NCI-H446 treated with DMSO at 0.1 percent for 48 hours (cell line): ENCODE data around the gene SMARCA2.
"Not testable (repeated sequence)": the region's sequence is repeated elsewhere in the genome, so short reads cannot be mapped to it uniquely, and the experiment has no call there.

ENCODE experiments used
- DNase-seq: peaks from one replicate; lab custom pipeline; 2025; lab: John Stamatoyannopoulos, UW

Gene SMARCA2

DNA sequence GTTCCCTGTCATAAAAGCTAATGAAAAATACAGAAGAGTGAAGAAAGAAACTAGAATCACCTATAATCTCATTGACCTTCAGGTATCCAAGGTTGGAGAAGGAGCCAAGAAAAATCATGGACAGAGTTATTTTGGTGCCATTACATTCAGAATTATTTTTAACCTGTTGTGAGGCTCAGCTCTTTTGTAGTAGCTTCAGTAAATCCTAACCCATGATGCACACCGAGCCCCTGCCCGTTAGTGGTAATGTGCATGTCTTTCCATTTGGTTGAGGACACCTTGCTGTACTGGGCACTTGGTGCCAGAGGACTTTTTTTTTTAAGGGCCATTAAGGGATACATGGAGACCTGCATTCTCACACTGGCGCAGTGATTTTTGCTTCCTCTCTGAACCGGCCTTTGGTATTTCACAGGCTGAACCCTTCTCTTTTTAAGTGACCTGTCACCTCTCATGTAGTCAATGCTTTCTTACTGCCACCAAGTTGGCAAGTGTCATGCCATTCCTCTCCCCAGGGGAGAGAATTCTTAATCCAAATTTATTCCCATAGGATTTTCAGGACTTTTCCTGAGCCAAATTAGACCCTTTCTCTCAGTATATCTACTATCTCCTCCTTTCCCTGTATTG, 125.6 kb downstream of the SMARCA2 start:
- DNase-seq: no peak

DNA sequence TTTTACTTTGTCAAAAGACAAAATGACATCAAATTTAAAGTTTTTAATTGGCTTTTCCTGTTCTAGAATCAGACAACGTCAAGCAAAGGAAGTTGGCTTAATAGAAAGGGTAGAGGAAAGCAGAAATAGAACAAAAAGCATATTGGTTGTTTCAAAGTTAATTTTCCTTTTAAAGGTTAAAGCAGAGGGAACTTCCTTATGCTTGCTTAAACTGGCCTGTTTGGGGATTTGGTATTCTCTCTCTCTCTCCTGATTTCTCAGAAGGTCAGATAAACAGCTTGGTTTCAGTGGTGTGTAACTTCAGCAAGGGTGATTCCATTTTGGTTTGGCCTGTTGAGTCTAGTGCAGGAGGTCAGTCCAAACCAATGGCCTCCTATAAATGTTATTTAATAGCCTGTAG, 127.1 kb downstream of the SMARCA2 start:
- DNase-seq: no peak

DNA sequence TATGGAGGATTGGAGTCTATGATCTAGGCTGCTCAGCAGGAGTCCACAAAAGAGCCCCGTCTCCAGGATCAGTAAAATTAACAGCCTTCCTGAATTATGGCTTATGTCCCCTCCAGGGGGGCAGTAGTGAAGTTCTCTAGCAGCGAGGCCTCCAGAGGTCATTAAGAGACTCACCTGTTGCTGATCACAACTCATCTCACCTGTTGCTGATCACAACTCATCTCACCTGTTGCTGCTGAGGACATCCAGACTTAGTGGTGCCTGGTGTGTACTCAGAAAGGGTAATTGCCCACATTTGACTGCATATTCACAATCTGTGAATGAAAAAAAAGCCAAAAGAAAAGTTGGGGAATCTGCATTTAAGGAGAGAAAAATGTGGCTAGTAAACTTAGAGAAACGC, 129.5 kb downstream of the SMARCA2 start:
- DNase-seq: no peak

DNA sequence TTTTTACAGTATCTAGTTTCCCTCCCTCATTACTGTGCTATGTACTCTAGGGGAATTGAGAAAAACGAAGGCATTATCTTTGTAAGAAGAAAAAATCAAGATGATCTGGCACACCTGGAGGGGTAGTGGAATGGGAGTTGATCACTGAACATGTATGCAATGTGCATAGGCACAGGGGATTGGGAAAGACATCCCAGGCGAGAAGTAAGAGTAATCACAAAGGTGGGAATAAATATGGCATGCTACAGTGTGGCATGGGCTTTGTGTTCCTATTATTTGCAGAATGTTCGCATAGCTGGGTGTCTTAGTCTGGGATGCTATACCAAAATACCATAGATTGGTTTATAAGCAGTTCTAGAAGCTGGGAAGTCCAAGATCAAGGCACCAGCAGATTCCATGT, 130.6 kb downstream of the SMARCA2 start:
- no peak for DNase-seq

DNA sequence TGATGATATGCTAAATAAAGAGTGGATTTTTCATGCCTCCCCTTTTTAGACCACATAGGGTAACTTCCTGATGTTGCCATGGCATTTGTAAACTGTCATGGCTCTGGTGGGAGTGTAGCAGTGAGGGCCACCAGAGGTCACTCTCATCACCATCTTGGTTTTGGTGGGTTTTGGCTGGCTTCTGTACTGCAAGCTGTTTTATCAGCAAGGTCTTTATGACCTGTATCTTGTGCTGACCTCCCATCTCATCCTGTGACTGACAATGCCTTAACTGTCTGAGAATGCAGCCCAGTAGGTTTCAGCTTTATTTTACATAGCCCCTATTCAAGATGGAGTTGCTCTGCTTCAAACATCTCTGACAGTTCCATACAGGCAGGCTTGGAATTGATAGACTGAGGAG, 131.6 kb downstream of the SMARCA2 start:
- not testable (repeated sequence) for DNase-seq

DNA sequence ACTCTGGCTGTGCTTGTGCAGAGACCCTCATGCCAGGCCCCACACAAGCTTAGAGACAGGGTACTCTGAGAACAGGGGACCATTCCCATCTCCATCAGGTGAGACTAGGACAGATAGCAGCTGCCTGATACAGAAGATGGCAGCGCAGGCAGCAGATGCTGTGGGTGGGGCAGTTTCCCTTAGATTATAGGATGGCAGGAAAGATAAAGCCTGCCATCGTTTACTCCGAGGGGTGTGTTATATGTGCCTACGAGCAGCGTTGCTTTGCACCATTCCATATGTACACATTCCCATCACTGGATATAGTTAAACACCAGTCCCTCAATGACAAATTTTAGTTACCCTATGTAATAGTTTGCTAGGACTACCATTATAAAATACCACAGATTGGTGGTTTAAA, 135.2 kb downstream of the SMARCA2 start:
- DNase-seq: no peak

DNA sequence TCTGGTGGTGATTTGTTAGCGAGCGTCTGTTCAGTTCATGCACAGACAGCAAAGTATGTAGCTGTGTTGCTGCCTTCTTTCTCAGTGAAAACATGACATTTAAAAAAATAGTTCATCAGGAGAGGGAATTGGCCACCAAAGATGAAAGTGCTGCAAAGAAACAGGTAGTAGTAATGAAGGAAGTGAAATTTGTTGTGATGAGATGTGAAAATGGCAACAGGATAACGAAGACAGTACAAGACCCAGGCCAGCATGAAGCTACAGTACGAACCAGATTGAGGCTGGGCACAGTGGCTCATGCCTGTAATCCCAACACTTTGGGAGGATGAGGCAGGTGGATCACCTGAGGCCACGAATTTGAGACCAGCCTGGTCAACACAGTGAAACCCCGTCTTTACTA, 136.0 kb downstream of the SMARCA2 start:
- DNase-seq: no peak

DNA sequence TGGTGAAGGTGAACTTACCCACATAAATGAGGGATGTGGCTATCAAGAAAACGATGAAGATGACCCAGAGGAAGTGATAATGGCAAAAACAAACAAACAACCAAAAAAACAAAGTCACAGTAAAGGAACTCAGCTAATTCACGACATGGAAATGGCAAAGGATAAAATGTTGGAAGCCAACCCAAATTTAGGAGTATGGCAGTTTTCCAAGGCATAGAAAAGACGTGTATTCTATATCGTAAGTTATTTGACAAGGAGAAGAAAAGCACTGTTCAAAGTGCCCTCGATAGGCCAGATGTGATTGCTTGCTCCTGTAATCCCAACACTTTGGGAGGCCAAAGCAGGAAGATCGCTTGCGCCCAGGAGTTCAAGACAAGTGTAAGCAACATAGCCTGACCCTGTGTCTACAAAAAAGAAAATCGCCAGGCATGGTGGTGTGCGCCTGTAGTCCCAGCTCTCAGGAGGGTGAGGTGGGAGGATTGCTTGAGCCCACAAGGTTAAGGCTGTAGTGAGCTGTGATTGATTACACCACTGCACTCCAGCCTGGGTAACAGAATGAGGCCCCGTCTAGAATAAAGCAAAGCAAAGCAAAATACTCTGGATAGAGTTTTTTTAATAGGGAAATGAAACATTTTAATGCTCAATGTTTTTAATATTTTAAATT, 138.0 kb downstream of the SMARCA2 start:
- no peak for DNase-seq

DNA sequence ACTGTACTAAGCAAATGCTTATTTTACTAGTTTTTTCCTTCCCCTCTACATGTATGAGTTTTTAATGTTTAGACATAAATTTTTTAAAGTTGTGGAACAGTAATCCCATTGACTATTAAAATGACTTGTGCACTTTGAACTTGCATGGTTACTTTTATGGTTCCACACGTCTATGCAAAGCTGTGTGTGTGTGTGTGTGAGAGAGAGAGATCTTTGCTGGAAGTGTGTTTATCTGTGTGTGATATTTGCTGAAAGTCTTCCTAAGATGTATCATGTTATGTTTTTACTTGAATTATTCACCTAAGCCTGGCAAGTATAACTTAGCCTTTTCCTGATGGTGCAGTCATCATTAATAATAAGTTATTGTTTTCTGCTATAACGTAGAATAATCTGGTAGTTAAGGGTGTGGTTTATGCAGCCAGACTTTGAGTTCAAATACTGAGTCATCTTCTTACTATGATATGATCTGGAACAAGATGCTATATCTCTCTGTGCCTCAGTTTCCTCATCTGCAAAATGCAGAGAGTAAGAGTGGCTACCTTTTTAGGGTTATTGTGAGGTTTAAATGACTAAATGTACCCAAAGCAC, 138.6 kb downstream of the SMARCA2 start:
- no peak for DNase-seq

DNA sequence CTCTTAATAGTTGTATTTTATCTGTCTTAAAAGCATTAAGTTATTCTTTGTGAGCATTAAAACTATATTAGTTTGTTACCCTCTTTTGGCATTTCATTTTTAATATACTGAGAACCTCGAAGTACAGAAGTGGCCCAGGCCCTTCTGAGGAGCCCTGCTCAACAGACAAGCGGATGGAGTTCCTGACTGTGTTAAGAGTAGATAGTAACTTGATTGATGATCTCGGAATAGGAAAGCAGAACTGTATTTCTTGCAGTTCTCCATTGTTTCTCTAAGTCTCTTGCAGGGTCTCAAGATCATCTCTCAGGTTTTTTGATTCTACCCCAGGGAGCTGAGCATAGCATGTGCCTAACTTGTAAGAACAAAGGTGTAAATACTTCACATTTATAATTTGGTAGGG, 139.6 kb downstream of the SMARCA2 start:
- DNase-seq: no peak

DNA sequence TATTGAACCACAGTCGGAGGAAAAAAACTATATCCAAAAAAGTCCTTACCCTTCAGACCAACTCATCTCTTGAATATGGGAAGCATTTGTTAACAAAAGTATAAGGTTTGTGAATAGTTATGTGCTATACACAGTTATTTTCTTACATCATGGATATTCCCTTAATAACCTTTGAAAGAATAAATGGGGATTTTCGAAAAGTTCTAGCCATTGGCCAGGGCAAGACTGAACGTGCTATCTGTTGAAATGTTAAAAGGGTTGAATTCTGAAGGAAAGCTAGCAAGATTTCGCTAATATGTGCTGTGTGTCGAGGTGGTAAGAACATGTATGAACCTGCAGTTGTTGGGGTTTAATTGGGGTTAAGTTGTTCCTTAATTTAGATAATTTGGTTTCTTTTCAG, 140.8 kb downstream of the SMARCA2 start:
- no peak for DNase-seq

DNA sequence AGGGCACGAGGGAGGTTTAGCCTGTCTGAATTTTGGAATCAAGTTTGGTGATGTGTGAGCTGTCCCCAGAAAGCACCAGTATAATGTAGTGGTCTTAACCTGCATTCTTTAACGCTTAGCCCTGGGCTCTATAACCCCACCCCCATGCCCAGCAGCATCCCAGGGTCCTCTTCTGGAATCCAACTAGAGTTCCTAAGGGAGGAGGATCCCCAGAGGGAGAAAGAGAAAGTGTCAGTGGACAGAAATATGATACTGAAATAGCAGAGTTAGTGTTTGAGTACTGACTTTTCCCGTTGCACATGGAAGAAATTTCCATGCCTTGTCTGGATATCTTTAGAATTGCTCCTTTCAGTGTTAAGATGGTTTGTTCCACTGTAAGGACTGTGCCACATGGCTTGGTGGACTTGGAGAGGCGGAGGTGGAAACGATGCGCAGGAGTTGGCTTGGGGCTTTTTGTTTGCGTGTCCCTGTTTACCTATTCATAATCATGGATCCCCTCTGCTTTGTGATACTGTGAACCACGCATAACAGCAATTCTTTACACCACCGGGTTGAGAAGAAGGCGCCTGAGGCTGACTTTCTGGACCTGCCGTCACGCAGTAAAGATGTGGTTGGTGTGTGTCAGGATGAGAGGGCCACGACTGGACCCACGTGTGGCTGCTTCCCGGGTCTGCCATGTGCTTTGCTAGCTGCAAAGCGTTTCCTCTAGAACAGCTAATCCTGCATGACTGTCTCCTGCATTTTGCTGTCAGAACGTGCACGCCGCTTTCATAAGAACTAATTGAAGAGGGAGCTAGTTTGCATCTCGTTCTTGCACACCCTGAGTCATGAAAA, 142.3 kb downstream of the SMARCA2 start:
- DNase-seq: no peak

DNA sequence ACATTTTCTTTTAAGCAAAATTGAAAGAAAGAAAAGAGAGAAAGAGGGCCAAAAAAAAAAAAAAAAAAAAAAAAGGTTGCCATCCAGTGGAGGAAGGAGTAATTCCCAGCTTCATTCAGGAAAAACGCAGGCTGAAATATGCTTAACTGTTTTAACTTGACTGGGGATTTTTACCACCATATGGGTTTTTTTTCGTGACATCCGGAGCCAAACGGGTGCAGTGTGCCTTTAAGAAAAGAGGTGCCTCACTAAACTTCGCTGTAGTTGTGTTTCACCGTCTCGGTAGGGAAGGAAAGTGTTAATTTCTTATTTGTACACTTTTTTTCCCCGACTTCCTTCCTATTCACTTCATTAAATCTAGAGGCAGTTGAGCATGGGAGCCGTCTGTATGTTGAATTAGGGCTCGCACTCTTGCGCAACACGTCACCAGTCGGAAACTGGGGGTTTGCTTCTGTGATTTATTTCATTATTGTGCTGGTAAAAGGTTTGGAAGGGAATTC, 143.0 kb downstream of the SMARCA2 start:
- DNase-seq: no peak

DNA sequence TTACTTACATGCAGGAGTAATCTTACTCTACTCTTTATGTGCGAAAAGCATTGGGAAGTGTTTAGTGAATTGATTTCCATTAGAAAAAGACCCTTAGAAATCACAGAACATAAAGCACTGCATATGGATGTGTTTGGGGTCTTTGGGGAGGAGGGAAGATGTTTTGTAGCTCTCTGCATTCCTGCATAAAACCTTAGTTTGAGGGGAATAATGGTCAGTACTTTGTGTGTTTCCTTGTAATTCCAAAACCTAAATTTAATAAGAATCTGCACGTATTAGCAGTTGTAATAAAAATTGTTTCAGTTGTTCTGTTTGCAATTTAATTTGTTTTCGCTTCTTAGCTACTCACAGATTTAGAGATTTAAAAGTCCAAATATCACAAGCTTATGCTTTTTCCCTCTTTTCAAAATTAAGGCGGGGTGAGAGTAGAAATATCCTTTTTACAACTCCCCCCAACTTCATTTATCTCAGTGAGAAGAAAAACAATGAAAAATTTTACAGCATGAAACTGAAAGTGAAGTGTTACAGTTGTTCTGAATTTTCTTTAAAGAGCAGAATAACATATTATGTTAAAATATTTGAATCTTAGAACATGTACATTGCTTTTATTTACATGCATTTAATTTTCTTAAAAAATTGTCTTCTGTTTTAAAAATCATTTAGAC, 143.8 kb downstream of the SMARCA2 start:
- no peak for DNase-seq

DNA sequence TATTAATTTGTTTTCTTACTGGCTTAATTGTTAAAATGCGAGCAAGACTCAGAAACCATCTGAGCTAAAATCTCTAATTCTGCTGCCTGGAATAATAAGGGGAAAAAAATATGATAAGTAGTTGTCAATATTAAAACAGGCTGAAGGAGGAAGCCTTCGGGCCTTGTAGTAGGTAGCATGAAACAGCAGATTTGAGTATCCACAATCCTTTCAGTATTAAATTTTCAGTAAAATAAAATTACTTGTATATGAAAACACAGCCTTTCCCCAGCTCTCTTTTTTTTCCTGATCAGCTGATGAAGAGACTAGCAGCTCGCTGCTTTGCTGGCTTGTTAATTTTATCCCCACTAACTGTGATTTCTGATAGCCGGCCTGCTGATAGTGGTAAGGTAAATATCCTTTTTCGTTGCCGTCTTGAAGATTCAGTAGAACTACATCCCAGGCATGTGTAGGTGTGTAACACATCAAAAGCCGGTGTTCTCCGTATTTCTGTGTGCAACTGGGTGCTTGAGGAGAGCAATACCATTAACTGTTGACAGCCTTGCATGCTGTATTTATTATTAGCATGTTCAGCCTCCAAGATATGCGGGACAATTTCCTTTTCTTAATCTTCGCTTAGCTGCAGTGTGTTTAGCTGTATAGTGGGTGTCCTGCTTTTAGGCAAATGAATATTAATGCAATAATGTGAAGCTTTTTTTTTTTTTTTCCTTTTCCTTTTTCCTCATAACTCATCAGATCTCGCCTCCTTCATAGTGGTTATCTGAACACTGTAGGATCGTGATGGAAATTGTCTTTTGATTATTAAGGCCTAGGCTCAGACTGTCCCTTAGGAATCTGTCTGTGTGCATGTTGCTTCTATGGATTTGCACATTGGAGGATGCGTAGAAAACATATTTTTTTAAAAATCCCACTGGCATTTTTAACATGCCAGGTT, 144.6 kb downstream of the SMARCA2 start:
- DNase-seq: no peak

DNA sequence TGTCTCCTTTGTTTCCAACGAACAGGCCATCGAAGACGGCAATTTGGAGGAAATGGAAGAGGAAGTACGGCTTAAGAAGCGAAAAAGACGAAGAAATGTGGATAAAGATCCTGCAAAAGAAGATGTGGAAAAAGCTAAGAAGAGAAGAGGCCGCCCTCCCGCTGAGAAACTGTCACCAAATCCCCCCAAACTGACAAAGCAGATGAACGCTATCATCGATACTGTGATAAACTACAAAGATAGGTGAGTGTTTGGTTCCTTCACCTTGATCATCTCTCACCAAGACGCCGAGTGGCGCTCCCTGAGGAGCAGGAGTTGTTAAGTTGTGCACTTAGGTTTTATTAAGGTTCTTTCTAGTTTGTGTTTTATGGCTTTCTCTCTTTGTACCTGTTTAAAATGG, 146.5 kb downstream of the SMARCA2 start:
- no peak for DNase-seq

DNA sequence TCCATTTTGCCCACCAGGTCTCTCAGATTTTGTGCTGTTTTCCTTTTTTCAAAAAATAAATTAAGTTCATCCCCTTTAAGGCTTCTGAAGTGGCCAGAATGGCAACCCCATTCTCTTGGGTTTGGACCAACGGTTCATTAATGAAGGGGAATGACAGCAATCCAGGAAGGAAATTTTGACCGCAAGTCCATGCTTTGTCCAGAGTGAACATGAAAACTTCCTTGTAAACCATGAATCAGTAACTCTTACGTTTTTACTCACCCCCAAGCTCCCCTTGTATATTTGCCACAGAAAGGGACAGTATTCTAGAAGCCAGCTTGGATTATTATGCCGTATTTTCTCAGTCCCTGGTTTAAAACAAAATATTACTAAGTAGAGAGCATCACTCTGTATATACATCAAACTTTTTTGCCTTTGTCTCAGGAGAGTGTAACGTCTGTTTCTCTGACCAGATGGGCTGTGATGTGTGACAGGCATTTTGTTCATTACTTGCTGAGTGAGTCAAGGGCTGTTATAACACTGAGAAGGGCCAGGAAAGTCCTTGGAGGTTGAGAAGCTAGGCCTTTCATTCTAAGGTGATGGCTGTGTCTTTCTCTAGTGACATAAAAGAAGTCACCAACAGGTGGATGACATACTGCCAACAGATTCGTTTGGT, 148.2 kb downstream of the SMARCA2 start:
- DNase-seq: no peak

DNA sequence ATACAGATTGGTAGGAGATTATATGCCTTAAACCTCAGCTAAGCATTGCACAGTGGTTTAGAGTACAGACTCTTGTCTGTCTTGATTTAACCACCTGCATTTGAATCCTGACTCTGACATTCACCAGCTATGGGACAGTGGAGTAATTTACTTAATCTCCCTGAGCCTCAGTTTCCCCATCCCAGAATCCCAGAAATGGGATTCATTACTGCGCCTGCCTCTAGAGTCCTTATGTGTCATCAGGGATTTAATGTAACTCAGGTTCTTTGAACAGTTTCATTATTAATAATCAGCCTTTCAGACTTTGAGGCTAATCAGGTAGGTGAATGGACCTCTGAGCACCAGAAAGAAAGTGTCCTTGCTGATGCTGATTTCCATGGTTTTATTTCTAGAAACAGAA, 149.1 kb downstream of the SMARCA2 start:
- no peak for DNase-seq

DNA sequence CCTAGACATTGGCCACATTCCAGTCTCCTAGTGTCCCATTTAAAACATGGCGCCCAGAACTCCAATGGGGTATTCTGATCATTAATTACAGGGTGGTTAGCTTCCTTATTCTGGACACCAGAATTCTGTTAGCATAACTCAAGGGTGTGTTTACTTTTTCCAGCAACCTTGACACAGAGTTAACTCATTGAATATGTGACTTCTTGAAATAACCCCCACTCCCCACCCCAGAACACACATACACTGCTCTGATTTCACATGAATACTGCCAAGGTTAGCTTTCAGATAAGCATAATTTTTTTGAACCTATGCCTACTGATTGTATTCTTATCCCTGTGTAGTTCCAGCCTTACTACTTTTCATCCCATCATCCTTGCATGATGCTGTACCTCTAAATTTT, 151.1 kb downstream of the SMARCA2 start:
- DNase-seq: no peak

DNA sequence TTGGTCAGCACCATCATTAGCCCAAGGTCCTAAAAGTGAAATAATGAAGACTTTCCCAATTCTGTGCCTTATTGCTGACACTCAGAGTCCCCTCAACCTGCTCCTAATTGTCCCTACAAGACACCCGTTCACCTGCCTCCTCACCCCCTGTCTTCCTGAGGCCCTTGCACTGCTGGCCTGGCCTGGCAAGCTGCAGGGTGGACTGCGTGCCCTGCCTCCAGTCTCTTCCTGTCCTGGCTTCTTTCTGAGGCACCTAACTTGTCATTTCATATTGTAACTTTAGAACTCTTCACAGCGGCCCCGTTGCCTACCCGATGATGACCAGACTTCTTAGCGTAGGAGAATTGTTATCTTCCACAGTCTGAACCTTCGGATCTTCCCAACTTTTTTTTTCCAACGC, 153.9 kb downstream of the SMARCA2 start:
- DNase-seq: no peak

DNA sequence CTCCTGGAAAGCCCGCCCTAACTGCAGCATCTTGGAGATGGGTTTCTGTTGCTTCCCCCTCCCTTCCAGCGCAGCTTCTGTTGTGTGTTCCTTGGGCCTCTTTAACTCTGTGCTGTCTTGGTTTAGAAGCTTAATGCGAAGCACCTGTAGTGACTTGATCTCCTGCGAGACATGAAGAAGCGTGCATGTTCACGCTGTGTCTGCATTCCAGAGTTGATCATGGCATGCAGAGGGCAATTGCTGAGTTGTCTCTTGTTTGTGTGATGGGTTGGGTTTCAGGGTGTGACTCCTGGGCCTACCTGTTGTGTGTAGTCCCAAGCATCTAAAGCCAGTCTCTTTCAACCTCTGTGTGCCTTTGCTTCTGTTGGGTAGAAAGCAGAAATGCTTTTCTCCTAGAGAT, 155.6 kb downstream of the SMARCA2 start:
- DNase-seq: no peak
